KOPT-K1 (cell line): ENCODE results near the gene C8B.

ENCODE experiments used
- H3K27ac ChIP-seq: fragments of 200-600 bp; sonication (generic); 2 replicates; pipeline ENCODE4 v1.5.1; 2016; ENCODE audit warnings: antibody characterized with exemption, mild to moderate bottlenecking, low read depth, low read length; ENCODE audit not compliant: poor library complexity, severe bottlenecking
- H3K36me3 ChIP-seq: fragments of 200-600 bp; sonication (generic); 2 replicates; pipeline ENCODE4 v1.5.1; 2017; ENCODE audit warnings: antibody characterized with exemption, mild to moderate bottlenecking, low read length, moderate library complexity; ENCODE audit not compliant: insufficient read depth
- H3K9me3 ChIP-seq: fragments of 200-600 bp; sonication (generic); 2 replicates; pipeline ENCODE4 v1.5.1; 2017; ENCODE audit warnings: antibody characterized with exemption, low read length, mild to moderate bottlenecking; ENCODE audit not compliant: insufficient read depth, poor library complexity, severe bottlenecking

C8B gene

DNA sequence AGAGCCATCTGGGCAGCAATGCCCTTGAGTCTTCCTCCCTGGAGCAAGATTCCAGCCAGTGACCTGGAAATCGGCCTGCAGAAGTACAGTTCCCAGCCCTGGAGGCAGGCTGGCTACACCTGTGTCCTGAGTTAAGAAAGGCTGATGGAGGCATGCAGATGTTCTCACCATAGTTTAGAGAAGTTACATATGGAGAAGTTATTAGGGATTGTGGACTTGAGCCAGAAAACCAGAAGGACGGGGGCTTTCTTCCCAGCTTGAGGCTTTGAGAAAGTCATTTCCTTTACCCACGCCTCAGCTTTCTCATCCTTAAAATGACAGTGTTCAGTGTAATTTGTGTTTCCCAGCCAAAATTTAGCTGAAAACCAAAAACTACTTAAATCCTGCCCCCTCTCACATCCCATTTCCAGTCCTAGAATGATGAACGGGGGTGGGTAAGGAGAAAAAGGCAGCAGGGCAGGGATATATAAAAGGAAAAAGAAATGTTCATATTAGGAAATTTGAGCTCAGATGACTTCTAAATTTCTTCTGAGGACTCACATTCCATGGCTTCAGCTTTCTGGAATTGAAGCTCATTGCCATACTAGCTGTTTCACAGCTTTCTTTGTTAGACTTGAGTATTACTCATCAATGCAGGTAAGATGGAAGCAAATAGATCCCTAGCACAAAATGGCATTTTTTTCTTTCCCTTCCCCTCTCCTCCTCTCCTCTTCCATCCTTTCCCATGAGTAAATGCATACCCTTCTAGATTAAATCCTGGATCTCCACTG is 14.4 kb upstream of the C8B start:
- peaks cover 6% of the 10 kb centered on the region for H3K9me3 ChIP-seq
- no peaks in the 10 kb centered on the region for H3K36me3 ChIP-seq
- H3K27ac ChIP-seq, result no peak overlapping the region

DNA sequence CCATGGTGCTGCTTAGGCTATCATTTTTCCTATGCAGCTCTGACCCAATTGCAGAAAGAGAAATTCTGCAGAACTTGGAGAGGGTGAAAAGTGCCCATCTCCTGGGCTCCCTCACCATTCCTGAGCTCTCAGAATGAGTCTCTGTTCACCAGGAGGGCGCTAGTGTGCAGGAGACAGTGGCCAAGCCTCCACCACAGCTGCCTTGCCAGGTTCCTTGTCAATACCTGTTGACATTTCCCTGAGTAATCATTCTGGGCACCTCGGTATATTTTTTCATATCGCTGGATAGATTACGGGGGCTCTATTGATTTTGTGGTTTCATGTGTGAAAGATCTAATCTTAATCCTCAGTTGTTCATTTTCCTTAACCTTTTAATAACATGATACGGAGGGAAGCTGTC is 13.0 kb upstream of the C8B start:
- no peaks in the 10 kb centered on the region for H3K36me3 ChIP-seq
- H3K9me3 ChIP-seq, result peaks cover 6% of the 10 kb centered on the region
- no peak overlapping the region for H3K27ac ChIP-seq

DNA sequence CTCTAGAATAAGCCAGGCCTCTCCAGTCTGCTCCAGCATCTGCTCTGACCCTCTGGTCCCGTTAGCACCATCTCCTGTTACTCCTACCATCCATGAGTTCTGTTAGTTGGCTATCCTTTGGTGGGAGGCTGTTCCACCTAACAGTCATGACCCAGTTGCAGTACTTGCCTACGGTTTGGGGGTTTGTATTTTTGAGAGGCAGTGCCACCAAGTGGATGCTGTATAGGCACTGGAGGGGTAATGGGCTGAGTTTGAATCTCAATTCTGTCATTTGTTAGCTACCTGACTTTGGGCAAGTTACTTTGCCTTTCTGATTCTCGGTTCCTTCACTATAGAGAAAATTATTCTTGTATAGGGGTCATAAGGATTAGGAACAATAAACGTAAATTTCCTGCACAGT is 12.1 kb upstream of the C8B start:
- H3K9me3 ChIP-seq, result peaks cover 6% of the 10 kb centered on the region
- no peak overlapping the region for H3K27ac ChIP-seq
- no peaks in the 10 kb centered on the region for H3K36me3 ChIP-seq

DNA sequence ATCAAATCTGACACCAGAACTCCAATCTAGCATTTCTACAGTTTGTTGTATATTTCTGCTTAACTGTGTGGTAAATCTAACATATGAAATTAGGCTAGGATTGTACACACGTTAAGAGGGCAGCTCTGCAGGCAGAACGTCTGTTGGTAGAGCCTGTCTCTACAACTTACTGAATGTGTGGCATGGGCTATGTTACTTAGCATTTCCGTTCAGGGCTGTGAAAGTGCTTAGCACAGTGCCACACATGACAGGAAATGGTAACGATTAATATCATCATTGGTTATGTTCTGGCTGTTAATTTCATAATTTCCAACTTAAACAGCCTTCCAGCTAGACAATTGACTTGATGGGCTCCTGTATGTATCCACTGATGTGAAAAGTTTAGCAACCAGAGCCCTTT is 9.6 kb upstream of the C8B start:
- Histone ChIP-seq H3K9me3 (peaks cover 6% of the 10 kb centered on the region), H3K36me3 (no peaks in the 10 kb centered on the region), H3K27ac (no peak overlapping the region)

DNA sequence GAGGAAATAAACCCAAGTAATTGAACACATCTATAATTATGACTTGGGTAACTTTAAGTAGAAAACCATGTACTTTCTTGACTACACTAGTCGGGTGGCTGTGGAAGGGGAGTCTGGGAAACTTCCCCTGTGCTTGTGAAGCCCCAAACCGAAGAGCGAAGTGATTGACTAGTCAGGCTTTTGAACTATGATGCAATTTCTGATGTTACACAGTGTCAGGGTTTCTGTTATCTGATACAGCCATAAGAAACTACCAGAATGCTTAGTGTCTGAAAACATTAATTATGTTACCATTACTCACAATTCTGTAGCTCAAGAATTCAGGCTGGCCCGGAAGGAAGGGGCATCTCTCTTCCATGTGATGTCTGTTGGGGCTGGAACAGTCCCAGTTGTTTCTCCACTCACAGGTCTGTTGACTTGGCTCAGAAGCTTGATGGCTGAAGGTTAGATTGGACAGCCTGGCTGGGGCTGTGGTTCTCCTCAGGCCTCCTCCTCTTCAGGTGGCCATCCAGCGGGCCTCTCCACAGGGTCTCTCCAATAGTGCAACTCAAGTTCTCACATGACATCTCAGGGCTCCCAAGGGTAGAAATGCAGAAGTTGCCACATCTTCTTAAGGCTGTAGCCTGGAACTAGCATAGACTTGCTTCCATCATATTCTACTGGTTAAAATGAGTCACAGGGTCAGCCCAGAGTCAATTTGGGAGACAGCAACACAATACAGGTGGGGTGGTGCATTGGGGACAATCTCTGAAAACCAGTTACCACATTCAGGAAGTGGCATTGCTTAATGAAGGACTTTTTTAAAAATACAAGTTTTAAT is 8.3 kb upstream of the C8B start:
- Histone ChIP-seq H3K9me3 (peaks cover 6% of the 10 kb centered on the region), H3K27ac (no peak overlapping the region), H3K36me3 (no peaks in the 10 kb centered on the region)

DNA sequence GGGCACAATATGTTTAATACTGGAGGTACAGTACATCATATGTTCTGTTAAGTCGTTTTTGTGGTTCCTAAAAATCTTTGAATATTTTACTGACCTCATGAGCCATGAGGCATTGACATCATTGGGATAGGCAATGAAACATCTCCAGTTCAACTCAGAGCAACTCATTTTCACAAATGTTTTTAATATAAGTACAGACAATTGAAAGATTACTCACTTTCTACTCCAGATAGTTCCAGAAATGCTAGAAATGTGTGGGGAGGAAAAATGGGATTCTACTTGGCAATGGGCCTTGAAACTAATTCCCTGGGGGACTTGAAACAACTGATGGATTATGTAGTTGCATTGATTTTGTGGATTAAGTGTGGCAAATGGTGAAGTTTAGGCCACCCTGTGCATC is 7.2 kb upstream of the C8B start:
- no peaks in the 10 kb centered on the region for H3K9me3 ChIP-seq
- no peaks in the 10 kb centered on the region for H3K36me3 ChIP-seq
- no peak overlapping the region for H3K27ac ChIP-seq

DNA sequence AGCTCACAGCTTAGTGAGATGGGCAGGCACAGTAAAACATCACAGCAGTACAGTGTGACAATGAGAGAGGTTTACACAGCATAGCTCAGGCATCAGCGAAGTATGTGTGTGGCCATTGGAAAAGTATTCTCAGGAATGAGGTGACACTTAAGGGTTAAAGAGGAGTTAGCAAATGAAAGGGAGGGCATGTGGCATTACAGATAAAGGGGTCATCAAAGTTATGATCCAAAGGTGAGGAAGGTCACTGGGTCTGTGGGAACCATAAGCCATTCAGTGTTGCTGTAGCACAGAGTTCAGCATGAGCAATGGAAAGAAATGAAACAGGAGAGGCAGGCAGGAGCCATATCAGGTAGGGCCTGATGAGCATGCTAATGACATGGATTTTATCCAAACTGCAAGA is 4.5 kb upstream of the C8B start:
- no peak overlapping the region for H3K27ac ChIP-seq
- no peaks in the 10 kb centered on the region for H3K36me3 ChIP-seq

DNA sequence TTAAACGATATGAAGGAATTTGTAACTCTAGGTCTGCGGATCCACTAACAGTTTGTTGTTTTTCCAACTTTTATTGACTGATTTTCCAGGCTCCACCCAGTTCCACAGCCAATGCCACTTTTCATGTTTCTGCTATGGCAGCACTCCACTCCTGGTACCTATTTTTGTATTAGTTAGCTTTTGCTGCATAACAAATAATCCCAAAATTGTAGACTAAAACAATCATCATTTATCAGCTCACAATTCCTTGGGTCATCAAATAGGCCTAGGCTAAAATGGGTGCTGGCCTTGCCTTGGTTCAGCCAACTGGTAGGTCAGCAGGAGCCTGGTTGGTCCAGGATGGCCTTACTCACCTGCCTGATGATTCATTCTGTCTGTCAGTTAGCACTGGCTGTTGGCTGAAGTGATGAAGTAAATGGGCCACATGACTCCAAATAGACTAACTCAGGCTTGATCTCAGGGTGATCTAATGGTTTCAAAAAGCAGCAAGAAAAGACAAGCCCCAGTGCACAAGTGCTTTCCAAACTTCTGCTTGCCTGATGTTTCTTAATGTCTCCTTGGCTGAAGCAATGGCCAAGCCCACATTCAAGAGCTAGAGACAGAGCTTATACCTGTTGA is 3.2 kb upstream of the C8B start:
- no peak overlapping the region for H3K27ac ChIP-seq
- no peaks in the 10 kb centered on the region for H3K36me3 ChIP-seq
- H3K9me3 ChIP-seq, result no peaks in the 10 kb centered on the region

More for the DNA sequence above, 4.5 kb upstream of the C8B start:
- H3K9me3 ChIP-seq, result no peaks in the 10 kb centered on the region

DNA sequence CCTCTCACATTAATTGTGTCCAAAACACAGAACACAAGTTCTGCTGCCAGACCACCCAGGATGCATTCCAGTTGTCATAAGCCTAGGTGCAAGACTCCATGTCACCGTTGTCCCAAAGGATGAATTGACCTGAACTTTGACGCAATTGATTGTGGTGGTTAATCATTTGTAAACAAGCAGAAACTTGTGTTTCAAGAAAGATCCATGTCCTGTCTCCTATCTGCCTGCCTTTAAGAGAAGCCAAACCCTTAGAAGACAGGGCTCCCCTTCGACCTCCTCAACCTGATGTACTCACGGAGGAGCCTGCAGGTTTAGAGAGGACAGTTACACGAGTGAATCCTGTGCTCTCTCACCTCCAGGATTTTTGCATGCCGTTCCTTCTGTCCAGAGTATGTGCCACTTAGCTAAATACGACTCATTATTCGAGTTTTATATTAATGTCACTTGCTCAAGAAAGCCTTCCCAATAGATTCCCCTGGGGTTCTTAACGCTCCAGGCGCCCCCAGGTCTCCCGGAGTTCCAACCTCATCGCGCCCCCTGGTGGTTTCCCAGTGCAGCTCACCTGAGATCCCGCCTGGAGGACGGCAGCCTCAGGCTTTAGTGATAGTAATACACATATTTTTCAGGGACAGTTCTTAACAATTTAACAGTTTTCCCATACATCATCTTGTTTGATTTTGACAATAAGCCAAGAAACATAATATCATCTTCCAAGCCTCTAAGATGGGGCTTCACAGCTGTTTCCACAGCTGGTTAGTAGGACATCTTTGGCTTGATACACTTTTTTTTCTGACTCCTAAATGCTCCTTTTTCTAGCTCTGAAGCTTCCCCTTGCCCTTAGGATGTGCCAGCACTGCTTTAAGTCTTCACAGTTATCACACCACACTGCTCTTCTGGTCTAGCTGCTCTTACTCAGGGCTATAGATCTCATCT is 2.4 kb upstream of the C8B start:
- no peaks in the 10 kb centered on the region for H3K9me3 ChIP-seq
- H3K36me3 ChIP-seq, result no peaks in the 10 kb centered on the region
- no peak overlapping the region for H3K27ac ChIP-seq

DNA sequence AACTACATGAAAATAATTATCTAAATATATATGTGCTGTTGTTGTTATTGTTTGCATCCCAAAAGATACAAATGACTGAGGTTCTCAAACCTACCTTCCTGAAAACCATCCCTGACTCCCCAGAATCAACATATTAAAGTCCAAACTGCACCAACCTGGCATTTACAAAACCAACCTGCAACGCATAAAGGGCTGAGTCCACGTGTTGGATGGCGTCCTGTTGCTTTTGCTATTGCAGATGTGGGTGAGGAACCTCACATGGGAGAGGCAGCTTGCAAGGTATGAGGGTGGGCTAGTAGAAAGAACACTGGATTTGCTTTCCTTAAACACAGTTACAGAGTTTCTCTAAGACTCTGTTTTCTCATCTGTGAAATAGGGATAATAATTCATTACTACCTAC is 1.5 kb upstream of the C8B start:
- no peaks in the 10 kb centered on the region for H3K36me3 ChIP-seq
- no peak overlapping the region for H3K27ac ChIP-seq
- H3K9me3 ChIP-seq, result no peaks in the 10 kb centered on the region

DNA sequence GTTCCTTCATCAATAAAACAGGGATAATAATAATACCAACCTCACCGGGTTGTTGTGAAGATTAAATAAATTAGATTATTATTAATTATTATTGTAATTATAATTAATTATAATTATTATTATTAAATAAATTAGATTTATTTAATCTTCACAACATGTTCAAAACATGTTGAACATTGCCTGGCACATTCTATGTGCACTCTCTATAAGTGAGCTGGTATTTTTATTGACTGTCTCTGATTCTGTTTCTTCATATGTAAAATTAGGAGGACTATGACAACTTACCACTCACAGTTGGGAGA is 834 bp upstream of the C8B start:
- no peaks in the 10 kb centered on the region for H3K36me3 ChIP-seq
- H3K27ac ChIP-seq, result no peak overlapping the region

DNA sequence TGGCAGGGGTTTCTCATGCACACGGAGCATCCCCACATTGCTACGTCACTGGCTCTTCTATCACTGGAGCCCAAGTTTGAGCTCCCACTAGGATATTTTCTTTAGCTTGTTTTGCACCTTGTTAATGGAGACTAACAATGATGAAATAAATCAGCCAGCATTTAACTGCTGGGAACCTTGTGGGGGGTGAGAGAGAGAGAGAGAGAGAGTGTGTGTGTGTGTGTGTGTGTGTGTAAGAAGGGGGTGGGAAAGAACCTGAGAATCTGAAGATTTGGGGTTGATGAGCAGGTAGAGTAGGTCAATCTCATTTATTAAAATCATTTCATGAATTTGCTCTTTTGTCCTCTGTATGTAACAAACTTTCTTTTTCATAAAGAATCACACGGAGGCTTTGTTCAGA is 624 bp downstream of the C8B start:
- Histone ChIP-seq H3K36me3 (no peaks in the 10 kb centered on the region), H3K27ac (no peak overlapping the region), H3K9me3 (no peaks in the 10 kb centered on the region)

More for the DNA sequence above, 834 bp upstream of the C8B start:
- no peaks in the 10 kb centered on the region for H3K9me3 ChIP-seq

DNA sequence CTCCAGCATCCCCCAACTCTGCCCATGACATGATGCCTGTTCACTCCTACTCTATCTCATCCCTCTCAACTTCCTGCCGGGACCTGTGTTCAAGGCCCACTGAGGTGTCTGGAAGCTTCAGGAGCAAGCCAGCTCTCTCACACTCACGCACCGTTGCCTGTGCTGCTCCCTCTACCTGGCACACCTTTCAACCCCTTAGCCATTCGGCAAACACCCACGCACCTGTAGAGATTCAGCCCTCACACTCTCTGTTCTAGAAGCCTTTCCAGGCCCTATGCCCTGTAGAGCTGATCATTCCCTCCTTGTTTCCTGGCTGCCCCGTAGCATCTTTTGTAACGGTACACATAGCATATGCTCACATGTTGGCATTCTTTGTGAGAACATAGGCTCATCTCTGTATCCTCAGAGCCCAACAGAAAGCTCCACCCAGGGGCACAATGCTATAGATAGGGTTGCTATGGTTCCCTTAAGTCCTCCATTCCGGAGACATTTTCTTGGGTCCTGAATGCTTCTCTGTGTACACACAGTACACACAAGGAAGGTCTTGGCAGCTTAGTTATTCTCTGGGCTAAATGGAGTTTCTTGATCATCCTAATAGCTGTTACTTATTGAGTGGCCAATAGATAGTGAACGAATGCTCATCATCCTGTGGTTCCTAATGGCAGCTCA is 1.3 kb downstream of the C8B start:
- no peaks in the 10 kb centered on the region for H3K36me3 ChIP-seq
- no peaks in the 10 kb centered on the region for H3K9me3 ChIP-seq
- no peak overlapping the region for H3K27ac ChIP-seq

DNA sequence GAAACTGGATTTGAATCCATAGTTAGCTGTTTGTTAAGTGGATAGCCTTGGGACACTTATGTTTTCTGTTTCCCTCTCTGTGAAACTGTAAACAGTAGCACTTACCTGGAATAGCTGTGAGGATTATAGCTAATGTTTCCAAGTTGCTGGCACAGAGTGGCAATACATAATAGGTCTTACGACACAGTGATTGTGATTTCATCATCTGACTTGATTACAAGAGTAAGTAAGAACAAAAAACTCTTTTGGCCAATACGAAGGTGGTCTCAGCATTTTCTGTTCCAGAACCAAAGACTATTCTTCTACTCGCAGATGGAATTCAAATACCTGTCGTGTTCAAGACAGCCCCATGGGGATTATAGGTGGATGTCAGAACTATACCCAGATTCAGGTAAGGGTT is 2.1 kb downstream of the C8B start:
- Histone ChIP-seq H3K9me3 (no peaks in the 10 kb centered on the region), H3K36me3 (no peaks in the 10 kb centered on the region)

More for the DNA sequence above, 2.1 kb downstream of the C8B start:
- H3K27ac ChIP-seq, result no peak overlapping the region
